ENCODE measurements around the gene PIK3CB. TPM values are rescaled to one million over a fixed set of nuclear protein-coding genes. Genes with fewer than 3 reads are reported as not detected.

PIK3CB gene
- polyA plus RNA-seq, 3 donors: 14.1 to 33.6 (median 20.4) TPM

DNA sequence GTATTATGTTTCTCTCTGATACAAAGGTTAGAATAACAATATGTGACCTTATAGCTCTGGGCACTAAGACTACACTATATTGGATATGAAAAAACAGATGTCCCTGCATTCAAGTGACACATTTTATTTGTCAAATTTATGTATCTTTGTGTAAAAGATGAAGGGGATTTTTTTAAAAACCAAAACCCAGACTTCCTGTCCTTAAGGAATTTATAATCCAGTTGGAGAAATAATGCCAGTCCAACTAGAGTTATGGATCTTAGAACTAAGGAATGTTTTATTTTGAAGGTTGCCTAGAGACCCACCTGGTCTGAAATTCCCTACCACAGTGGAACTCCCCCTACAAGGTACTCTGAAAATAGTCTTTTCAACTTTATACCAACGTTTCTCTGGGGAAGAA is 33.3 kb upstream of the PIK3CB start:
- no peaks in the 10 kb centered on the region for H3K9me3 ChIP-seq (replicated peaks in 1 of 2; ENCODE audit: control insufficient read depth in 1 of 2, insufficient read depth in 1 of 2, low read length in 2 of 2)
- no peak overlapping the region for H3K27ac ChIP-seq (ENCODE audit: low read depth in 1 of 2, low read length in 2 of 2)
- no peak overlapping the region for H2AFZ ChIP-seq (ENCODE audit: insufficient read depth, low read depth, low read length, poor library complexity, severe bottlenecking)
- H3K27ac Mint-ChIP-seq: no peak overlapping the region
- peaks cover 0 to 2% (median 2%) of the 10 kb centered on the region in 3 donors for H3K27me3 Mint-ChIP-seq (ENCODE audit: low read depth in 3 of 3)
- no peaks in the 10 kb centered on the region for H3K27me3 ChIP-seq (ENCODE audit: control insufficient read depth in 2 of 2, insufficient read depth in 2 of 2, low read length in 2 of 2)
- H3K4me2 ChIP-seq (replicated peaks; ENCODE audit: extremely low read depth, low read length, poor library complexity, severe bottlenecking): no peak overlapping the region
- no peak overlapping the region for H3K4me3 ChIP-seq (replicated peaks in 1 of 3; ENCODE audit: low read depth in 2 of 3, low read length in 3 of 3)
- WGBS (ENCODE audit: insufficient coverage): no CpG with 5 or more reads among the region's 1 CpG
- intact Hi-C loops (cut with micrococcal nuclease): no loop called here
- H3K9ac ChIP-seq (ENCODE audit: insufficient read depth, low read length, poor library complexity, severe bottlenecking): no peak overlapping the region
- no peaks in the 10 kb centered on the region for H3K79me2 ChIP-seq (ENCODE audit: insufficient read depth, low read length)
- H4K20me1 ChIP-seq (ENCODE audit: insufficient read depth, low read length): no peaks in the 10 kb centered on the region
- H3K4me3 Mint-ChIP-seq: no peak overlapping the region
- H3K36me3 ChIP-seq (replicated peaks in 1 of 2; ENCODE audit: control insufficient read depth in 1 of 2, insufficient read depth in 2 of 2, low read length in 2 of 2): no peaks in the 10 kb centered on the region
- TF ChIP-seq, protein P1, sequence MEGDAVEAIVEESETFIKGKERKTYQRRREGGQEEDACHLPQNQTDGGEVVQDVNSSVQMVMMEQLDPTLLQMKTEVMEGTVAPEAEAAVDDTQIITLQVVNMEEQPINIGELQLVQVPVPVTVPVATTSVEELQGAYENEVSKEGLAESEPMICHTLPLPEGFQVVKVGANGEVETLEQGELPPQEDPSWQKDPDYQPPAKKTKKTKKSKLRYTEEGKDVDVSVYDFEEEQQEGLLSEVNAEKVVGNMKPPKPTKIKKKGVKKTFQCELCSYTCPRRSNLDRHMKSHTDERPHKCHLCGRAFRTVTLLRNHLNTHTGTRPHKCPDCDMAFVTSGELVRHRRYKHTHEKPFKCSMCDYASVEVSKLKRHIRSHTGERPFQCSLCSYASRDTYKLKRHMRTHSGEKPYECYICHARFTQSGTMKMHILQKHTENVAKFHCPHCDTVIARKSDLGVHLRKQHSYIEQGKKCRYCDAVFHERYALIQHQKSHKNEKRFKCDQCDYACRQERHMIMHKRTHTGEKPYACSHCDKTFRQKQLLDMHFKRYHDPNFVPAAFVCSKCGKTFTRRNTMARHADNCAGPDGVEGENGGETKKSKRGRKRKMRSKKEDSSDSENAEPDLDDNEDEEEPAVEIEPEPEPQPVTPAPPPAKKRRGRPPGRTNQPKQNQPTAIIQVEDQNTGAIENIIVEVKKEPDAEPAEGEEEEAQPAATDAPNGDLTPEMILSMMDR (IDR thresholded peaks at IDR 0.05): no peak
- H3K4me1 ChIP-seq (ENCODE audit: control insufficient read depth in 1 of 2, insufficient read depth in 2 of 2, low read length in 2 of 2): peaks cover 12% of the 10 kb centered on the region in 2 donors
- no peak for DNase-seq
- peaks cover 14% of the 10 kb centered on the region for H3K4me1 Mint-ChIP-seq
- H3K9me3 Mint-ChIP-seq: no peaks in the 10 kb centered on the region
- H3K36me3 Mint-ChIP-seq: no peaks in the 10 kb centered on the region

GRCh38 chr3:138863776-138864113 is 29.0 kb upstream of the PIK3CB start:
- H3K9ac ChIP-seq (ENCODE audit: insufficient read depth, low read length, poor library complexity, severe bottlenecking): no peak overlapping the region
- peaks cover 0 to 2% (median 0%) of the 10 kb centered on the region in 3 donors for H3K27me3 Mint-ChIP-seq (ENCODE audit: low read depth in 3 of 3)
- peak overlapping the region; percentile 85 to 98 (median 91) for H3K27ac Mint-ChIP-seq
- TF ChIP-seq, protein P1 (IDR thresholded peaks at IDR 0.05): no peak
- 100% methylated on average over 3 of the region's 4 CpGs for WGBS (ENCODE audit: insufficient coverage)
- H3K4me3 Mint-ChIP-seq: no peak overlapping the region
- H3K4me2 ChIP-seq (replicated peaks; ENCODE audit: extremely low read depth, low read length, poor library complexity, severe bottlenecking): peak overlapping the region; percentile 76
- H3K36me3 Mint-ChIP-seq: no peaks in the 10 kb centered on the region
- no peaks in the 10 kb centered on the region for H3K36me3 ChIP-seq (replicated peaks in 1 of 2; ENCODE audit: control insufficient read depth in 1 of 2, insufficient read depth in 2 of 2, low read length in 2 of 2)
- peaks cover 31 to 35% of the 10 kb centered on the region in 2 donors for H3K4me1 ChIP-seq (ENCODE audit: control insufficient read depth in 1 of 2, insufficient read depth in 2 of 2, low read length in 2 of 2)
- H3K9me3 ChIP-seq (replicated peaks in 1 of 2; ENCODE audit: control insufficient read depth in 1 of 2, insufficient read depth in 1 of 2, low read length in 2 of 2): no peaks in the 10 kb centered on the region
- H2AFZ ChIP-seq (ENCODE audit: insufficient read depth, low read depth, low read length, poor library complexity, severe bottlenecking): peak overlapping the region; percentile 38
- H3K4me3 ChIP-seq (replicated peaks in 1 of 3; ENCODE audit: low read depth in 2 of 3, low read length in 3 of 3): no peak overlapping the region
- peaks cover 35% of the 10 kb centered on the region for H3K4me1 Mint-ChIP-seq
- no peaks in the 10 kb centered on the region for H3K27me3 ChIP-seq (ENCODE audit: control insufficient read depth in 2 of 2, insufficient read depth in 2 of 2, low read length in 2 of 2)
- intact Hi-C loops (cut with micrococcal nuclease): loop anchor here in 1 of 2 donors (5.0 kb wide), 1 partner anchor 54 kb away; no protein-coding TSS in a partner anchor
- no peaks in the 10 kb centered on the region for H3K79me2 ChIP-seq (ENCODE audit: insufficient read depth, low read length)
- no peaks in the 10 kb centered on the region for H3K9me3 Mint-ChIP-seq
- DNase-seq: no peak
- peak overlapping the region in 1 of 2 donors; percentile 89 for H3K27ac ChIP-seq (ENCODE audit: low read depth in 1 of 2, low read length in 2 of 2)
- H4K20me1 ChIP-seq (ENCODE audit: insufficient read depth, low read length): no peaks in the 10 kb centered on the region

Data from CD14-positive monocyte (primary cell).